Neuronal stem cell (in vitro differentiated cells): Measurements from ENCODE around the gene KCNN4.

Source experiments
- DNase-seq: peaks from one replicate; pipeline ENCODE4 v3.0.0-alpha.2; 2013; ENCODE audit warnings: low spot score
- H2AFZ ChIP-seq: one replicate; pipeline ENCODE4 v1.6.1; 2013; ENCODE audit warnings: mild to moderate bottlenecking, low read length, inconsistent platforms
- H2AK5ac ChIP-seq: 2 replicates; pipeline ENCODE4 v1.6.1; 2013; ENCODE audit warnings: low read depth, mild to moderate bottlenecking, inconsistent platforms, low read length, moderate library complexity, mixed read lengths
- H2BK120ac ChIP-seq: 2 replicates; pipeline ENCODE4 v1.6.1; 2013; ENCODE audit warnings: low read depth, mild to moderate bottlenecking, inconsistent platforms, low read length, moderate library complexity, mixed read lengths
- H2BK12ac ChIP-seq: one replicate; pipeline ENCODE4 v1.6.1; 2013; ENCODE audit warnings: low read length, inconsistent platforms
- H2BK15ac ChIP-seq: 2 replicates; pipeline ENCODE4 v1.6.1; 2013; ENCODE audit warnings: mild to moderate bottlenecking, low read length, inconsistent platforms, mixed read lengths
- H2BK5ac ChIP-seq: one replicate; pipeline ENCODE4 v1.6.1; 2013; ENCODE audit warnings: inconsistent platforms, mild to moderate bottlenecking, low read length, moderate library complexity
- H3K14ac ChIP-seq: one replicate; pipeline ENCODE4 v1.6.1; 2013; ENCODE audit warnings: low read length, inconsistent platforms
- H3K18ac ChIP-seq: 2 replicates; pipeline ENCODE4 v1.6.1; 2013; ENCODE audit warnings: low read length, inconsistent platforms
- H3K23ac ChIP-seq: 2 replicates; pipeline ENCODE4 v1.6.1; 2013; ENCODE audit warnings: low read depth, mild to moderate bottlenecking, mixed read lengths, low read length, inconsistent platforms; ENCODE audit not compliant: poor library complexity
- H3K27ac ChIP-seq: replicated peaks from 3 replicates; pipeline ENCODE4 v1.5.1; 2013; ENCODE audit warnings: low read length, inconsistent platforms
- H3K27me3 ChIP-seq, 3 experiments: 2 replicates each; pipeline ENCODE4 v1.6.1; 2013; ENCODE audit warnings: low read length in 3 of 3, mild to moderate bottlenecking in 2 of 3, inconsistent platforms in 1 of 3, low read depth in 1 of 3, mixed read lengths in 1 of 3, moderate library complexity in 1 of 3; ENCODE audit not compliant: control insufficient read depth in 3 of 3, insufficient read depth in 3 of 3
- H3K36me3 ChIP-seq, 2 donors: replicated peaks in 1 of 2; 2 replicates each; pipeline ENCODE4 v1.6.1; 2013; ENCODE audit warnings: low read length in 2 of 2; ENCODE audit not compliant: control insufficient read depth in 2 of 2, insufficient read depth in 2 of 2
- H3K4ac ChIP-seq: 2 replicates; pipeline ENCODE4 v1.6.1; 2013; ENCODE audit warnings: inconsistent platforms, mild to moderate bottlenecking, low read length, moderate library complexity
- H3K4me1 ChIP-seq, 2 donors: 1 replicate in 1 of 2; 2 replicates in 1 of 2; pipeline ENCODE4 v1.6.1; 2013; ENCODE audit warnings: low read length in 2 of 2, low read depth in 1 of 2; ENCODE audit not compliant: control insufficient read depth in 2 of 2, insufficient read depth in 1 of 2
- H3K4me2 ChIP-seq: one replicate; pipeline ENCODE4 v1.6.1; 2013; ENCODE audit warnings: mild to moderate bottlenecking, low read length, inconsistent platforms; ENCODE audit not compliant: insufficient read depth, poor library complexity, severe bottlenecking
- H3K4me3 ChIP-seq, 2 donors: 2 replicates each; pipeline ENCODE4 v1.5.1; 2013; ENCODE audit warnings: low read length in 2 of 2, mild to moderate bottlenecking in 2 of 2, inconsistent platforms in 1 of 2, moderate library complexity in 1 of 2
- H3K79me1 ChIP-seq: one replicate; pipeline ENCODE4 v1.6.1; 2013; ENCODE audit warnings: low read depth, mild to moderate bottlenecking, inconsistent platforms, low read length, moderate library complexity
- H3K9ac ChIP-seq: one replicate; pipeline ENCODE4 v1.6.1; 2013; ENCODE audit warnings: mild to moderate bottlenecking, low read depth, low read length, inconsistent platforms; ENCODE audit not compliant: poor library complexity
- H3K9me3 ChIP-seq, 2 donors: replicated peaks in 1 of 2; 2 replicates each; pipeline versions ENCODE3 to v1.6.1; 2013; ENCODE audit warnings: low read length in 2 of 2, mild to moderate bottlenecking in 2 of 2, inconsistent platforms in 1 of 2, low read depth in 1 of 2, mixed read lengths in 1 of 2, moderate library complexity in 1 of 2; ENCODE audit not compliant: control insufficient read depth in 2 of 2, insufficient read depth in 1 of 2
- H4K8ac ChIP-seq: one replicate; pipeline ENCODE4 v1.6.1; 2013; ENCODE audit warnings: low read depth, mild to moderate bottlenecking, inconsistent platforms, low read length, moderate library complexity
- H4K91ac ChIP-seq: one replicate; pipeline ENCODE4 v1.6.1; 2013; ENCODE audit warnings: low read length, low read depth, mild to moderate bottlenecking, inconsistent platforms; ENCODE audit not compliant: poor library complexity
- WGBS, 2 donors: extraction: QIAGEN DNeasy Blood & Tissue Kit; methylation state at CpG; one replicate each; pipeline ENCODE4 v1.1.7; 2013; ENCODE audit warnings: missing lambda C conversion rate in 2 of 2, mixed read lengths in 1 of 2; ENCODE audit not compliant: insufficient read length in 2 of 2, insufficient replicate concordance in 1 of 2; ENCODE audit errors: extremely low coverage in 2 of 2; 5-methylcytosine and 5-hydroxymethylcytosine counted together

Gene KCNN4

DNA sequence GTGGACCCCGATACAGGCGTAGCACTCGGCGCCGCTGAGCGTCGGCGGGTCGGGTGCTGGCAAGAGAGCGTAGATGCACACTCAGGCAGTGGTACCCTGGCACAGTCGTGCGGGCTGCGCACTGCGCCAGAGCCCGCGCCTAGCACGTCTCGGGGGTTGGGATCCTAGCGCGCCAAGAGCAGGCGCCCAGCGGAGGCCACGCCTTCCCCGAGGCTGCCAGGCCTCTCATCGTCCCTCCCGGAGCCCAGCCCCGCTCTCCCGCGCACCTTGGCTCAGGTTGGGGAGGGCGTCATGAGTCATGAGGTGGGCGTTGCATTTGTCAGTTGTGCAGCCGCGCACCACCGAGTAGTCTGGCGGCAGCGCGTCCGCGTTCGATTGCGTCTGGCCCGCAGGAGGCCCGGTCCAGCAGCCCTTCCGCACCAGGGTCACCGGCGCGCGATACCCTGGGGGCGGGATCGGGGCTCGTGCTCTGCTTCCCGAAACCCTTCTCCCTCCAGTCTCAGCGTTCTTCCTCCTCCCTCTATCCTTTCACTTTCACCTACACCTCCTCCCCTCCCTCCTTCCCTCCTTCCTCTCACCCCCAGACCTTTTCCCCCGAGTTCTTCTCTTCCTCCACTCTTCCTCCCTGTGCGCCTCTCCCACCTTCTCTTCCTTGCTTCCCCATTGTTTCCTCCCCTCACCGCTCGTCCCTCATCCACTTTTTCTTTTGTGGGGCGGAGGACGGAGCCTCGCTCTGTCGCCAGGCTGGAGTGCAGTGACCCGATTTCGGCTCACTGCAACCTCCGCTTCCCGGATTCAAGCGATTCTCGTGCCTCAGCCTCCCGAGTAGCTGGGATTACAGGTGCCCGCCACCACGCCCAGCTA, 18.0 kb upstream of the KCNN4 start:
- Histone ChIP-seq H2BK5ac (no peak overlapping the region), H2BK120ac (no peak overlapping the region), H4K8ac (no peak overlapping the region), H3K14ac (peak overlapping the region; percentile 49), H2BK12ac (no peak overlapping the region), H2AFZ (peak overlapping the region; percentile 89), H3K4me3 (peak overlapping the region; percentile 36 to 72), H2AK5ac (no peak overlapping the region), H3K9me3 (peaks cover 0 to 9% of the 10 kb centered on the region in 2 donors), H3K23ac (peak overlapping the region; percentile 68), H3K4me1 (peaks cover 5% of the 10 kb centered on the region in 2 donors), H3K9ac (peak overlapping the region; percentile 60), H2BK15ac (peak overlapping the region; percentile 25), H3K4me2 (peak overlapping the region; percentile 66), H3K4ac (no peak overlapping the region), H3K27ac (no peak overlapping the region), H3K79me1 (no peaks in the 10 kb centered on the region), H3K18ac (peak overlapping the region; percentile 15), H3K36me3 (no peaks in the 10 kb centered on the region), H4K91ac (no peak overlapping the region), H3K27me3 (peaks cover 2 to 58% (median 33%) of the 10 kb centered on the region in 3 experiments)
- DNase-seq, result no peak
- no CpG with 5 or more reads among the region's 70 CpGs for WGBS, 2 donors

DNA sequence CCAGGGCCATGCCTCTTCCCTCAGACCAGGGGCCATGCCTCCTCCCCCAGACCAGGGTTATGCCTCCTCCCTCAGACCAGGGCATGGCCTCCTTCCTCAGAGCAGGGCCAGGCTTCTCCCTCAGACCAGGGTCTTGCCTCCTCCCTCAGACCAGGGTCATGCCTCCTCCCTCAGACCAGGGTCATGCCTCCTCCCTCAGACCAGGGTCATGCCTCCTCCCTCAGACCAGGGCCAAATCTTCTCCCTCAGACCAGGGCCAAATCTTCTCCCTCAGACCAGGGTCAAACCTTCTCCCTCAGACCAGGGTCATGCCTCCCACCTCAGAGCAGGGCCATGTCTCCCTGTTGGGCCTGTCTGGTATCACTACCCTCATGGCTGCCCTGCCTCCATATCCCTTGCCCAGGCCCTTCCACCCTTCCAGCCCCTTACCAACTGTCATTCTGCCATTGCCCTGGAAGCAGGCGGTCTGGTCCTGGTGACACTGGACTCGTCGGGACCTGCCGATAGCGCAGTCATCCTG, 17.3 kb upstream of the KCNN4 start:
- no peak overlapping the region for H2BK12ac ChIP-seq
- H3K36me3 ChIP-seq, result no peaks in the 10 kb centered on the region
- H3K23ac ChIP-seq, result peak overlapping the region; percentile 68
- peak overlapping the region; percentile 15 for H3K18ac ChIP-seq
- H2AFZ ChIP-seq, result peak overlapping the region; percentile 89
- no peak overlapping the region for H4K91ac ChIP-seq
- peaks cover 2 to 59% (median 35%) of the 10 kb centered on the region in 3 experiments for H3K27me3 ChIP-seq
- H3K4me1 ChIP-seq, result peaks cover 5% of the 10 kb centered on the region in 2 donors
- WGBS, 2 donors, result no CpG with 5 or more reads among the region's 5 CpGs
- H3K27ac ChIP-seq, result no peak overlapping the region
- H4K8ac ChIP-seq, result no peak overlapping the region
- peak overlapping the region; percentile 66 for H3K4me2 ChIP-seq
- no peak overlapping the region for H3K9ac ChIP-seq
- H2BK5ac ChIP-seq, result no peak overlapping the region
- H2AK5ac ChIP-seq, result no peak overlapping the region
- H3K9me3 ChIP-seq, result peaks cover 0 to 9% of the 10 kb centered on the region in 2 donors
- H3K14ac ChIP-seq, result no peak overlapping the region
- H3K4me3 ChIP-seq, result peak overlapping the region; percentile 36 to 72
- no peak overlapping the region for H3K4ac ChIP-seq
- H2BK120ac ChIP-seq, result no peak overlapping the region
- peak overlapping the region; percentile 25 for H2BK15ac ChIP-seq
- H3K79me1 ChIP-seq, result no peaks in the 10 kb centered on the region
- DNase-seq, result no peak

DNA sequence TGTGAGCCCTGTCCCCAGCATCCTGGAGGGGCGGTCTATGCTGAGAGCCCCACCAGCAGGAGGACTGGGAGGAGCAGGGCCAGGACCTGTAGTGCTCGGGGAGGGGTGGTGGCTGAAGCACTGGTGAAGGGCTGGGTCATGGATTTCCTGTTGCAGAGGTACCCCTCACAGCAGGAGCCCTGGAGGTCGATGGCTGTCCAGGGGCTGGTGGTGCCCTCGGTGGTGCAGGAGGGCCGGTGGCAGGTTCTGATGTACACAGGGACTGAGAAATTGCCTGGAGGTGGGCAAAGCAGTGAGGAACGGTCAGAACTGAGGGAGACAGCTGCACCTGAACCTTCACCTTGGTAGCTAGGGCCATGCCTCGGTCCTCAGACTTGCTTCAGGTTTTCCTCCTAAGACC, 16.8 kb upstream of the KCNN4 start:
- no peak overlapping the region for H2BK15ac ChIP-seq
- WGBS, 2 donors, result no CpG with 5 or more reads among the region's 7 CpGs
- H3K23ac ChIP-seq, result peak overlapping the region; percentile 68
- no peak overlapping the region for H2BK5ac ChIP-seq
- H4K8ac ChIP-seq, result no peak overlapping the region
- no peak overlapping the region for H3K4me2 ChIP-seq
- H3K79me1 ChIP-seq, result no peaks in the 10 kb centered on the region
- H2BK120ac ChIP-seq, result no peak overlapping the region
- H3K27me3 ChIP-seq, result peaks cover 2 to 59% (median 36%) of the 10 kb centered on the region in 3 experiments
- H3K4me3 ChIP-seq, result no peak overlapping the region
- H3K36me3 ChIP-seq, result no peaks in the 10 kb centered on the region
- no peak overlapping the region for H3K4ac ChIP-seq
- H3K9me3 ChIP-seq, result peaks cover 0 to 9% of the 10 kb centered on the region in 2 donors
- H4K91ac ChIP-seq, result no peak overlapping the region
- no peak overlapping the region for H2AK5ac ChIP-seq
- H3K27ac ChIP-seq, result no peak overlapping the region
- H2BK12ac ChIP-seq, result no peak overlapping the region
- no peak overlapping the region for H2AFZ ChIP-seq
- DNase-seq, result no peak
- peaks cover 5% of the 10 kb centered on the region in 2 donors for H3K4me1 ChIP-seq
- H3K18ac ChIP-seq, result peak overlapping the region; percentile 33
- H3K9ac ChIP-seq, result no peak overlapping the region
- H3K14ac ChIP-seq, result no peak overlapping the region

DNA sequence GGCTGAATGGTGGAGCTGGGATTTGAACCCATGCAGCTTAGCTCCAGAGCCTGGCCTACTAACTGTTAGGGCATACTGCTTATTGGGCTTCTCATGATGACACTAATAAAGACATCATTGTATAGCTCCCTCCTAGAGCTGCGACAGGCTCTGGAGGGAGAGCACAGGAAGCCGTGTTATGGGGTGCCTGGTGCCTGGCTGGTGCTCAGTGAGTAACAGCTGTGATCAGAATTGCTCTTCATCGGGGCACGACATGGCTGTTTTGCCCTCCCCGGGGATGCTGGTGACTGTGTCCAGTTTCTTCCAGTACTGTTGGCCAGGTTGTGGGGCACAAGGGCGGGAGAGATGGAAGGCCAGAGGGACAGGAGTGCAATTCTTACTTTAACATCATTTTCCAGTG, 16.3 kb upstream of the KCNN4 start:
- DNase-seq, result no peak
- Histone ChIP-seq H2BK5ac (no peak overlapping the region), H3K27ac (no peak overlapping the region), H3K4me2 (no peak overlapping the region), H3K23ac (peak overlapping the region; percentile 68), H3K4me3 (no peak overlapping the region), H4K91ac (no peak overlapping the region), H2BK120ac (no peak overlapping the region), H3K4ac (no peak overlapping the region), H2BK12ac (no peak overlapping the region), H2AFZ (no peak overlapping the region), H3K14ac (no peak overlapping the region), H3K18ac (no peak overlapping the region), H2AK5ac (no peak overlapping the region), H2BK15ac (no peak overlapping the region), H3K9me3 (peaks cover 0 to 9% of the 10 kb centered on the region in 2 donors), H3K27me3 (peaks cover 2 to 59% (median 36%) of the 10 kb centered on the region in 3 experiments), H3K79me1 (no peaks in the 10 kb centered on the region), H3K4me1 (peaks cover 5% of the 10 kb centered on the region in 2 donors), H4K8ac (no peak overlapping the region), H3K36me3 (no peaks in the 10 kb centered on the region), H3K9ac (no peak overlapping the region)
- WGBS, 2 donors, result no CpG with 5 or more reads among the region's 6 CpGs
